RWPE1 (cell line): ENCODE results near the gene DRGX.

Experiments used
- CTCF ChIA-PET: fragments of 350-600 bp; sonication (Branson Sonifier 250); formaldehyde crosslinking; extraction: SDS; loops from one replicate; lab custom pipeline; 2021; lab: Yijun Ruan, JAX
- POLR2A ChIA-PET: fragments of 400-600 bp; formaldehyde crosslinking; extraction: SDS; loops from one replicate; lab custom pipeline; 2020; ENCODE audit warnings: antibody characterized with exemption; ENCODE audit not compliant: low non-redundant PET; lab: Yijun Ruan, JAX
- DNase-seq: peaks from one replicate; pipeline ENCODE4 v3.0.0; 2012; ENCODE audit warnings: low spot score
- H3K27ac ChIP-seq: fragments of 450-650 bp; 2 replicates; pipeline ENCODE4 v1.5.1; 2017
- TF ChIP-seq, protein P1 (sequence below): fragments of 450-650 bp; conservative IDR thresholded peaks from 2 replicates; pipeline ENCODE4 v1.5.1; 2017; ENCODE audit warnings: low read depth, mild to moderate bottlenecking

Gene DRGX

DNA sequence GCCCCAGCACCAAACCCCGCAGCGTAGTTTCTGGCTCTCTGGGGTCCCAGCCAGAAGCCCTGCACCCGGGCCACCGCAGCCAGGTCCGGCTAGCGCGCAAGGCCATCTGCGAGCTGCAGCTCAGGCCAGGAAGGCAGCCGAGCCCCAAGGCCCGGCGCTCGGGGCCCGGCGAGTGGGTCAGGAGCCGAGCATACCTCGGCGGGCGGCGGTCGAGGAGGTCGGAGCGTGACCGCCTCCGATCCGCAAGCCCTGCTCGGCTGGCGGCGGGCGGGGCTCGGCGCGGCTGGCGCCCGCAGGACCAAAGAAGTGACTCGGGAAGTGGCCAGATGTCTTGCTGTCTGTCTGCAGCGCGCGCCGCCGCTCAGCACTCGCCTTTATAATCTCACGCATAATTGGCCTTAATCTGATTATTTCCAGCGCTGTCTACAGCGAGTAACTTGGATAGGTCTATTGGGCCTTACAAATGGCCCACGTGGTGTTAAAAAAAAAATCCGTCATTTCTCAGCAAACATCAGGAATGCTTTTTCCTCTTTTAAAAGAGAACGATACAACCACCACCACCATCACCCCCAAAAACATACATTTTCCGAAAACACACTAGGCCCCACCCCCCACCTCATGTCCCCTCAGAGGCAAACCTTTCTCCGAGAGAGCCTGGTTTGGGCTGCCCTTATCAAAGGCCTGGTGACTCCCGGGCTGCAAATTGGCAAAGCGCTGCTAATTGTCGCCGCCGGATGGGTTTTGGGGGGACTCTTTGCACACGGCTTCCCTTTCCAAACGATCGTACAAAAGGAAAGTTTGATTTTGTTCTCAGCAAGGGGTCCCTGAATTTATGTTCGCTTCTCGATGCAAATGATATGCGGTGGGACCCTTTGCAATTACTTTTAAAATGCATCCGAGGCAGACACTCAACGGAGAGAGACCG lies at the start of gene DRGX:
Gene DRGX (minus strand): TSS at position 349 of the 925 bp plus-strand sequence. CDS start 649 bp downstream, outside the sequence.
- TF ChIP-seq, protein P1, sequence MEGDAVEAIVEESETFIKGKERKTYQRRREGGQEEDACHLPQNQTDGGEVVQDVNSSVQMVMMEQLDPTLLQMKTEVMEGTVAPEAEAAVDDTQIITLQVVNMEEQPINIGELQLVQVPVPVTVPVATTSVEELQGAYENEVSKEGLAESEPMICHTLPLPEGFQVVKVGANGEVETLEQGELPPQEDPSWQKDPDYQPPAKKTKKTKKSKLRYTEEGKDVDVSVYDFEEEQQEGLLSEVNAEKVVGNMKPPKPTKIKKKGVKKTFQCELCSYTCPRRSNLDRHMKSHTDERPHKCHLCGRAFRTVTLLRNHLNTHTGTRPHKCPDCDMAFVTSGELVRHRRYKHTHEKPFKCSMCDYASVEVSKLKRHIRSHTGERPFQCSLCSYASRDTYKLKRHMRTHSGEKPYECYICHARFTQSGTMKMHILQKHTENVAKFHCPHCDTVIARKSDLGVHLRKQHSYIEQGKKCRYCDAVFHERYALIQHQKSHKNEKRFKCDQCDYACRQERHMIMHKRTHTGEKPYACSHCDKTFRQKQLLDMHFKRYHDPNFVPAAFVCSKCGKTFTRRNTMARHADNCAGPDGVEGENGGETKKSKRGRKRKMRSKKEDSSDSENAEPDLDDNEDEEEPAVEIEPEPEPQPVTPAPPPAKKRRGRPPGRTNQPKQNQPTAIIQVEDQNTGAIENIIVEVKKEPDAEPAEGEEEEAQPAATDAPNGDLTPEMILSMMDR, result no peak
- no peak for DNase-seq
- ChIA-PET POLR2A (no interaction called here), CTCF (no interaction called here)
- no peak within 1 kb of the TSS for H3K27ac ChIP-seq

DNA sequence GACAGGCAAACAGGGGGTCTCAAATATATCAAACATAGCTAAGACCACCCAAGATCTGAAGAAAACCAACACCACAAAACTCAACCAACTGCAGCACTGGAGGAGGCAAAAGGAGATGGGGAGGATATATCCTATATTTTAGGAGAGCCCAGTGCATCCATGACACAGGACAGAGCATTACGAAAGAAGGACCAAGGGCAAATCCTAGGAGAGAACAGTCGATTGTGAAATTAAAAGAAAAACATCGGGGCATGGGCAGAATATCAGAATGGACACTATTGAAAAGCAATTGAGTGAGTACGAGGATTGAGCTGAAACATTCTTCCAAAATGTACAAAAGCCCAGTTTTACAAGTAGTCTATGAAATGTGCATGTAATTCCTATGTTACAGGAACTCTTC lies 48.5 kb upstream of the DRGX start:
- ChIA-PET CTCF (no interaction called here), POLR2A (no interaction called here)
- no peak overlapping the region for H3K27ac ChIP-seq
- DNase-seq, result no peak
- TF ChIP-seq, protein P1, result no peak

DNA sequence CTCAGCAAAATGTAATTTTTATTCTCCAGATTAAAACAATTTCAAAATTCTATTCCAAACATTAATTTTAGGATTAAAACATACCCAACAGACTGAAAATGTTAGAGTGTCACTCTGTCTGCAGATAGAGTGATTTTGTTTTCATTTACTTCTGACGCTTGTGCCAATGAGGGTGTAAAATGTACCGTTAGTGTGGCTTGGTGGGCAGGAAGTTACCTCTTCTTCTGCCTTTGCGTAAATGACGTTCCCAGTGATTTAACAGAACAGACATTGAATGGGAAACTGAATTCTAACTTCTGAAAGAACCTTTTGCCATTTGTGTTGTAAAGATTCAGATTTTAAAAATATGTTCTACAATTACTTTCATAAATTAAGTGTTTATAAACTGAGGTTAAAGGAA lies 47.0 kb upstream of the DRGX start:
- CTCF ChIA-PET, result no interaction called here
- TF ChIP-seq, protein P1, result no peak
- no peak for DNase-seq
- POLR2A ChIA-PET, result no interaction called here
- H3K27ac ChIP-seq, result no peak overlapping the region

DNA sequence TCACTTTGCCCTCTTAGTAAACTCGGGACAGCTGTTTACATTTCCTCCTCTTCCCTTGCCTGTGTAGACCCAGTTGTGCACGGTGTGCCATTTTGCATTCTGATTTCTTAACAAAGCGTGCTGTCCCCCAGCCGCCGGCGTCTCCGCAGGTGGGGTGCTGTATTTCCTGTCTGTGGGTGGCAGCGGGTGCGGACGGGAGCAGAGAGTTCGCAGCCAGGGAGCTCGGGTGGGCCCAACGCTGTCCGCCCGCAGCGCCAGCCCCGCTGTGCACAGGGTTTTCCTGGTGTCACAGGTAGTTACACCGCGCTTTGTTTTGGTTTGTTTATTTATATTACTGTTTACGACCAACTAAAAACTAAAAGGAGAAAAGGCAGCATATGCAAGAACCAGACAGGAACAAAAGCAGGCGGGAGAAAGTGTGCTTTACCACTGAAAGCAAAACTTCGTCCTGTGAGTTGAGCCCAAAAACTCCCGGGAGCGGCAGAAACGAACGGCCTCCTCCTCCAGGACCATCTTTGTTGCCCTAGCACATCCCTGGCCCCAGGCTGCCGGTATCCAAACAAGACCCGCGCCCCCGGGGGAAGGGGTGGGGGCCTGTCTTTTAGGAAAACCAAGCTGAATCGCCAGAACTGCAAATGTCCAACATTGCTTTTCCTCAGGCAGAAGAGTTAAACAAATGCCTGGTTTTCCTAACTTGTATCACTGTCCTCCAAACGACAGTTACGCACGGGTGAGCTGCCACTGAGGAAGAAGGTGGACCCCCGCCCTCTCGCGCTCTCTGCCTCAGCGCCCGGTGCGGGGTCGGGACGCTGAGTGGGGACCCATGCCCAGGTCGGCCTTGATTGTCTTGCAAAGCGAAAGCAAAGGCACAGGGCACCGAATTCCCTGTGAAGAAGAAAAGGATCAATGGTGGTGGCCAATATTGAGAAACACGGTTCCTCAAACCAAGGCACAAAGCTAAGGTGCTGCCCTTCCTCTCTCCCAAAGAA lies 45.9 kb upstream of the DRGX start:
- POLR2A ChIA-PET, result no interaction called here
- DNase-seq, result no peak
- no peak overlapping the region for H3K27ac ChIP-seq
- TF ChIP-seq, protein P1, result no peak
- CTCF ChIA-PET, result interaction anchor here (0.6 to 0.9 kb wide), 2 partner anchors 34 to 82 kb away, joined by 3 read pairs; no protein-coding TSS in a partner anchor

DNA sequence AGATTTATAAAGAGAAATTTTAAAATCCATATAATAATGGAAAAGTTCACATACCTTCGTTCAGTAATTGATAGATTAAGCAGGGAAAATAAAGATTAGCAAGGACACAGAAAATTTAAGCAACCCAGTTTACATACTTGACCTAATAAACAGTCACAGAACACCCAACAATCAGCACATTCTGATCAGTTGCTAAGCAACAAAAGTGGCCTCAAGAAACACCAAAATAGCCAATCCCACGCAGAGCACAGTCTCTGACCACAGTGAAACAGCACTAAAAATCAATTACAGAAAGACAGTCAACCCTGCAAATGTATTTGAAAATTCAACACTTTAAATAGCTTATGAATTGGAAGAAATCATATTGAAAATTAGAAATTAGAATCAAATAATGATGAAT lies 39.3 kb upstream of the DRGX start:
- TF ChIP-seq, protein P1, result no peak
- ChIA-PET POLR2A (no interaction called here), CTCF (no interaction called here)
- H3K27ac ChIP-seq, result no peak overlapping the region
- DNase-seq, result no peak

DNA sequence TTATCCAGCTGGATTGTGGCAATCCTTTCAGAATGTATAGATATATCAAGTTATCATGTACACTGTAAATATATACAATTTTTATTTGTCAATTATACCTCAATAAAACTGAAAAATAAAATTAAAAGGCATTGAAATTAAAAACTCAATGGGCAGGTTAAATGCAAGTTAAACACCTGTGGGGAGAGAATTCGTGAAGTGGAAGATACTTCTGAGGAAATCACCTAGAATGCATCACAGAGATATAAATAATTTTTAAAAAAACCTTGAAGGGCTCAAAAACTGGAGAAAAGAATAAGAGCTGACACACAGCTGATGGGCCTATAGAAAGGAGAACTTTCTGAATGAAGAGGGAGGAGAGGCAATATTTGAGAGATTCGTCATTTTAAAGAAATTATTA lies 37.2 kb upstream of the DRGX start:
- ChIA-PET CTCF (interaction anchor here (0.9 kb wide), 1 partner anchor 78 kb away, joined by 3 read pairs; no protein-coding TSS in a partner anchor), POLR2A (no interaction called here)
- TF ChIP-seq, protein P1, result no peak
- no peak for DNase-seq
- H3K27ac ChIP-seq, result no peak overlapping the region
